HEK293 (cell line): ENCODE data around the gene DDIT3.

Source experiments
- SP2 ChIP-seq: fragments of 450-650 bp; formaldehyde crosslinking; IDR thresholded peaks from 2 replicates; pipeline ENCODE4 v1.5.1; 2016; ENCODE audit warnings: missing biosample characterization, missing genetic modification characterization
- ZBTB48 ChIP-seq: fragments of 450-650 bp; formaldehyde crosslinking; IDR thresholded peaks from 2 replicates; pipeline ENCODE4 v1.5.1; 2016; ENCODE audit warnings: missing biosample characterization, missing genetic modification characterization
- ZBTB7A ChIP-seq: fragments of 450-650 bp; formaldehyde crosslinking; IDR thresholded peaks from 2 replicates; pipeline ENCODE4 v1.5.1; 2016; ENCODE audit warnings: low read depth, missing biosample characterization, missing genetic modification characterization
- TF ChIP-seq, protein P1 (sequence below): fragments of 450-650 bp; formaldehyde crosslinking; IDR thresholded peaks from 2 replicates; pipeline ENCODE4 v1.5.1; 2016; ENCODE audit warnings: missing biosample characterization, missing genetic modification characterization

DNA sequence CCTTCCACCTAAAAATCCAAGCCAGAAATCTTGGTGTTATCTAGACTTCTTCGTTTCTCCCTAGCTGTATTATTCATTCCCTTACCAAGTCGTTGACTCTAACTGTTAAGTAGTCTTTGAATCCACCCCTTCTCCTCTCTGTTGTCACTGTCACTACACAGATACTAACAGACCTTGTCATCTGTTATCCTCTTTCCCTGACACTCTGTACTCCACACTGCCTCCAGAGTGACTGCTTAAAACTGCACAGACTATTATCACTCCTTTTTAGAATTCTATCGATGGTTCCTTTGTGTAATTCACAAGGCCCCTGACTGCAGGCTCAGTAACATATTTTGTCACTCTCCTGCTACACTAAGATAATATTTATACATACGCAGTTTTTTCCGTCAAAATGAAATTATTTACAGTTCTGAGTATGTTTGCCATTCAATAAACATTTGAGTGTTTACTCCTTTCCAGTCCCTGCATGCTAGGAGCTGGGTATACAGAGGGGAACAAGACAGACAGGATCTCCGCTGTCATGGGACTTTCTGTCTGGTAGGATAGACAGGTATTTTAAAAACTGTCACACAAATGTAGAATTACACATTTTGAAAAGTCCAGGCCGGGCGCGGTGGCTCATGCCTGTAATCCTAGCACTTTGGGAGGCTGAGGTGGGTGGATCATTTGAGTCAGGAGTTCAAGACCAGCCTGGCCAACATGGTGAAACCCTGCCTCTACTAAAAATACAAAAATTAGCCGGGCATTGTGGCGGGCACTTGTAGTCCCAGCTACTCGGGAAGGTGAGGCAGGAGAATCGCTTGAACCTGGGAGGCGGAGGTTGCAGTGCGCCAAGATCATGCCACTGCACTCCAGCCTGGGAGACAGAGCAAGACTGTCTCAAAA is 28.7 kb downstream of the DDIT3 start:
- TF ChIP-seq SP2 (tag by site-specific recombination) (no peak), ZBTB48 (tag by site-specific recombination) (no peak), ZBTB7A (tag by site-specific recombination) (no peak)
- TF ChIP-seq, protein P1, sequence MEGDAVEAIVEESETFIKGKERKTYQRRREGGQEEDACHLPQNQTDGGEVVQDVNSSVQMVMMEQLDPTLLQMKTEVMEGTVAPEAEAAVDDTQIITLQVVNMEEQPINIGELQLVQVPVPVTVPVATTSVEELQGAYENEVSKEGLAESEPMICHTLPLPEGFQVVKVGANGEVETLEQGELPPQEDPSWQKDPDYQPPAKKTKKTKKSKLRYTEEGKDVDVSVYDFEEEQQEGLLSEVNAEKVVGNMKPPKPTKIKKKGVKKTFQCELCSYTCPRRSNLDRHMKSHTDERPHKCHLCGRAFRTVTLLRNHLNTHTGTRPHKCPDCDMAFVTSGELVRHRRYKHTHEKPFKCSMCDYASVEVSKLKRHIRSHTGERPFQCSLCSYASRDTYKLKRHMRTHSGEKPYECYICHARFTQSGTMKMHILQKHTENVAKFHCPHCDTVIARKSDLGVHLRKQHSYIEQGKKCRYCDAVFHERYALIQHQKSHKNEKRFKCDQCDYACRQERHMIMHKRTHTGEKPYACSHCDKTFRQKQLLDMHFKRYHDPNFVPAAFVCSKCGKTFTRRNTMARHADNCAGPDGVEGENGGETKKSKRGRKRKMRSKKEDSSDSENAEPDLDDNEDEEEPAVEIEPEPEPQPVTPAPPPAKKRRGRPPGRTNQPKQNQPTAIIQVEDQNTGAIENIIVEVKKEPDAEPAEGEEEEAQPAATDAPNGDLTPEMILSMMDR (tag by site-specific recombination): no peak
